Stimulated activated CD8-positive, alpha-beta memory T cell treated with anti-CD3 and anti-CD28 coated beads, Interleukin-7, amount 100 ng/mL, for 1 hour (primary cell): Measurements from ENCODE around the gene OBSCN.

ENCODE experiments used
- DNase-seq, 2 donors: peaks; one replicate each; pipeline ENCODE4 v3.0.0-alpha.2; 2020; ENCODE audit warnings: low read depth in 2 of 2

Gene OBSCN

GRCh38 chr1:228417483-228418203 is 209.8 kb downstream of the OBSCN start:
- DNase-seq: no peak

- no peak for DNase-seq
These were observed 213.4 kb downstream of the OBSCN start for GRCh38 chr1:228420968-228421826.

GRCh38 chr1:228423404-228424053 is 215.7 kb downstream of the OBSCN start:
- no peak for DNase-seq

- no peak for DNase-seq
These were observed 217.1 kb downstream of the OBSCN start for GRCh38 chr1:228424685-228425660.

- DNase-seq: no peak
These were observed 218.8 kb downstream of the OBSCN start for GRCh38 chr1:228426518-228427175.

GRCh38 chr1:228428412-228428811 is 220.6 kb downstream of the OBSCN start:
- no peak for DNase-seq
